Measurements from ENCODE around the gene EBF3. TPM values are rescaled to one million over a fixed set of nuclear protein-coding genes. Genes with fewer than 3 reads are reported as not detected.

EBF3 gene
- total RNA-seq, 3 donors from 2014 or later: not detected

- peak; percentile 25 to 32 for ATAC-seq
- no peak for DNase-seq
- Mint-ChIP-seq H3K27me3 (ENCODE audit: low read depth) (peaks cover 80% of the 10 kb centered on the region), H3K36me3 (ENCODE audit: insufficient read depth) (no peaks in the 10 kb centered on the region), H3K4me1 (ENCODE audit: low read depth) (peaks cover 25% of the 10 kb centered on the region), H3K4me3 (peak overlapping the region; percentile 58), H3K9me3 (no peaks in the 10 kb centered on the region)
These were observed 5.2 kb downstream of the EBF3 start for GRCh38 chr10:129958629-129959543.

GRCh38 chr10:129958148-129958628 lies 5.9 kb downstream of the EBF3 start:
- Mint-ChIP-seq H3K27me3 (ENCODE audit: low read depth) (peaks cover 82% of the 10 kb centered on the region), H3K4me1 (ENCODE audit: low read depth) (peaks cover 24% of the 10 kb centered on the region), H3K4me3 (peak overlapping the region; percentile 58), H3K9me3 (no peaks in the 10 kb centered on the region), H3K36me3 (ENCODE audit: insufficient read depth) (no peaks in the 10 kb centered on the region)
- no peak for DNase-seq
- no peak for ATAC-seq

GRCh38 chr10:129956876-129957673 lies 7.0 kb downstream of the EBF3 start:
- H3K4me3 Mint-ChIP-seq: no peak overlapping the region

GRCh38 chr10:129956286-129956670 lies 7.8 kb downstream of the EBF3 start:
- Mint-ChIP-seq H3K27me3 (ENCODE audit: low read depth) (peaks cover 75% of the 10 kb centered on the region), H3K9me3 (no peaks in the 10 kb centered on the region), H3K36me3 (ENCODE audit: insufficient read depth) (no peaks in the 10 kb centered on the region), H3K4me1 (ENCODE audit: low read depth) (peaks cover 13% of the 10 kb centered on the region), H3K4me3 (no peak overlapping the region)
- ATAC-seq: no peak
- no peak for DNase-seq

More at GRCh38 chr10:129956876-129957673, 7.0 kb downstream of the EBF3 start:
- ATAC-seq: no peak
- H3K27me3 Mint-ChIP-seq (ENCODE audit: low read depth): peaks cover 76% of the 10 kb centered on the region
- H3K36me3 Mint-ChIP-seq (ENCODE audit: insufficient read depth): no peaks in the 10 kb centered on the region
- peaks cover 16% of the 10 kb centered on the region for H3K4me1 Mint-ChIP-seq (ENCODE audit: low read depth)
- no peak for DNase-seq
- H3K9me3 Mint-ChIP-seq: no peaks in the 10 kb centered on the region

- no peaks in the 10 kb centered on the region for H3K36me3 Mint-ChIP-seq (ENCODE audit: insufficient read depth)
- ATAC-seq: no peak
- no peak overlapping the region for H3K4me3 Mint-ChIP-seq
- H3K4me1 Mint-ChIP-seq (ENCODE audit: low read depth): peaks cover 10% of the 10 kb centered on the region
- DNase-seq: no peak
- H3K9me3 Mint-ChIP-seq: no peaks in the 10 kb centered on the region
- H3K27me3 Mint-ChIP-seq (ENCODE audit: low read depth): peaks cover 75% of the 10 kb centered on the region
These were observed 8.3 kb downstream of the EBF3 start for GRCh38 chr10:129955601-129956285.

- Mint-ChIP-seq H3K4me1 (ENCODE audit: low read depth) (peaks cover 5% of the 10 kb centered on the region), H3K27me3 (ENCODE audit: low read depth) (peaks cover 66% of the 10 kb centered on the region), H3K36me3 (ENCODE audit: insufficient read depth) (no peaks in the 10 kb centered on the region), H3K4me3 (no peak overlapping the region), H3K9me3 (no peaks in the 10 kb centered on the region)
- DNase-seq: no peak
- no peak for ATAC-seq
These were observed 9.4 kb downstream of the EBF3 start for GRCh38 chr10:129954492-129955315.

GRCh38 chr10:129953119-129954051 lies 10.7 kb downstream of the EBF3 start:
- no peaks in the 10 kb centered on the region for H3K36me3 Mint-ChIP-seq (ENCODE audit: insufficient read depth)
- no peak overlapping the region for H3K4me3 Mint-ChIP-seq
- no peak for ATAC-seq
- peaks cover 4% of the 10 kb centered on the region for H3K4me1 Mint-ChIP-seq (ENCODE audit: low read depth)
- H3K27me3 Mint-ChIP-seq (ENCODE audit: low read depth): peaks cover 73% of the 10 kb centered on the region
- H3K9me3 Mint-ChIP-seq: no peaks in the 10 kb centered on the region
- no peak for DNase-seq

- peaks cover 73% of the 10 kb centered on the region for H3K27me3 Mint-ChIP-seq (ENCODE audit: low read depth)
- no peaks in the 10 kb centered on the region for H3K4me1 Mint-ChIP-seq (ENCODE audit: low read depth)
- no peak overlapping the region for H3K4me3 Mint-ChIP-seq
- no peaks in the 10 kb centered on the region for H3K9me3 Mint-ChIP-seq
- no peaks in the 10 kb centered on the region for H3K36me3 Mint-ChIP-seq (ENCODE audit: insufficient read depth)
- no peak for DNase-seq
- ATAC-seq: no peak
These were observed 11.5 kb downstream of the EBF3 start for GRCh38 chr10:129952378-129953118.

- Mint-ChIP-seq H3K36me3 (ENCODE audit: insufficient read depth) (no peaks in the 10 kb centered on the region), H3K27me3 (ENCODE audit: low read depth) (peaks cover 67% of the 10 kb centered on the region), H3K4me1 (ENCODE audit: low read depth) (no peaks in the 10 kb centered on the region), H3K9me3 (no peaks in the 10 kb centered on the region), H3K4me3 (no peak overlapping the region)
- DNase-seq (no peak), ATAC-seq (no peak)
These were observed 12.2 kb downstream of the EBF3 start for GRCh38 chr10:129951970-129952265.

GRCh38 chr10:129951101-129951969 lies 12.7 kb downstream of the EBF3 start:
- ATAC-seq (no peak), DNase-seq (no peak)
- no peaks in the 10 kb centered on the region for H3K36me3 Mint-ChIP-seq (ENCODE audit: insufficient read depth)
- no peaks in the 10 kb centered on the region for H3K4me1 Mint-ChIP-seq (ENCODE audit: low read depth)
- no peak overlapping the region for H3K4me3 Mint-ChIP-seq
- no peaks in the 10 kb centered on the region for H3K9me3 Mint-ChIP-seq
- peaks cover 66% of the 10 kb centered on the region for H3K27me3 Mint-ChIP-seq (ENCODE audit: low read depth)

GRCh38 chr10:129950676-129951075 lies 13.4 kb downstream of the EBF3 start:
- no peak for ATAC-seq
- DNase-seq: no peak
- no peaks in the 10 kb centered on the region for H3K9me3 Mint-ChIP-seq

GRCh38 chr10:129949891-129950291 lies 14.2 kb downstream of the EBF3 start:
- H3K9me3 Mint-ChIP-seq: no peaks in the 10 kb centered on the region
- DNase-seq (no peak), ATAC-seq (no peak)
- H3K36me3 Mint-ChIP-seq (ENCODE audit: insufficient read depth): no peaks in the 10 kb centered on the region
- no peak overlapping the region for H3K4me3 Mint-ChIP-seq
- peaks cover 58% of the 10 kb centered on the region for H3K27me3 Mint-ChIP-seq (ENCODE audit: low read depth)
- no peaks in the 10 kb centered on the region for H3K4me1 Mint-ChIP-seq (ENCODE audit: low read depth)

More at GRCh38 chr10:129950676-129951075, 13.4 kb downstream of the EBF3 start:
- Mint-ChIP-seq H3K4me1 (ENCODE audit: low read depth) (no peaks in the 10 kb centered on the region), H3K27me3 (ENCODE audit: low read depth) (peaks cover 64% of the 10 kb centered on the region), H3K4me3 (no peak overlapping the region), H3K36me3 (ENCODE audit: insufficient read depth) (no peaks in the 10 kb centered on the region)
